ENCODE results near the gene PCDHGB4.
"Not testable (repeated sequence)": the region's sequence is repeated elsewhere in the genome, so short reads cannot be mapped to it uniquely, and the experiment has no call there.

The PCDHGB4 gene

GRCh38 chr5:141345327-141345726, 42.2 kb upstream of the PCDHGB4 start:
- no peak for TF ChIP-seq CTCF (IDR thresholded peaks at IDR 0.05; ENCODE audit: low read depth, low read length)
- no peak for DNase-seq (ENCODE audit: low read depth, low spot score)
- in situ Hi-C loops (cut with HindIII; ENCODE audit: low sequenced_read_pairs) = no loop called here
- no peak overlapping the region for H3K4me3 ChIP-seq (ENCODE audit: low read depth, low read length)

- H3K4me3 ChIP-seq (ENCODE audit: low read depth, low read length); in situ Hi-C loops (cut with HindIII; ENCODE audit: low sequenced_read_pairs); DNase-seq (ENCODE audit: low read depth, low spot score): not testable (repeated sequence)
These were observed 41.5 kb upstream of the PCDHGB4 start for GRCh38 chr5:141346017-141346416.

GRCh38 chr5:141349917-141350619, 37.4 kb upstream of the PCDHGB4 start, which contains the start of gene PCDHGB1:
TSS of gene PCDHGB1 (plus strand) at chr5:141350099. CDS start at chr5:141350261, 162 bp downstream.
- in situ Hi-C loops (cut with HindIII; ENCODE audit: low sequenced_read_pairs) = no loop called here
- TF ChIP-seq CTCF (IDR thresholded peaks at IDR 0.05; ENCODE audit: low read depth, low read length) = peak; percentile 57
- peak within 1 kb of the TSS; percentile 32 for H3K4me3 ChIP-seq (ENCODE audit: low read depth, low read length)
- peak; percentile 53 for DNase-seq (ENCODE audit: low read depth, low spot score)

GRCh38 chr5:141351591-141351990, 35.9 kb upstream of the PCDHGB4 start:
- in situ Hi-C loops (cut with HindIII; ENCODE audit: low sequenced_read_pairs) = no loop called here
- no peak overlapping the region for H3K4me3 ChIP-seq (ENCODE audit: low read depth, low read length)
- no peak for TF ChIP-seq CTCF (IDR thresholded peaks at IDR 0.05; ENCODE audit: low read depth, low read length)
- DNase-seq (ENCODE audit: low read depth, low spot score) = no peak

GRCh38 chr5:141354900-141355469, 32.5 kb upstream of the PCDHGB4 start, which contains the start of gene PCDHGA4:
TSS of gene PCDHGA4 (plus strand) at chr5:141355021. CDS start at chr5:141355108, 87 bp downstream.
- DNase-seq (ENCODE audit: low read depth, low spot score) = no peak
- TF ChIP-seq CTCF (IDR thresholded peaks at IDR 0.05; ENCODE audit: low read depth, low read length) = peak; percentile 43
- peak within 1 kb of the TSS; percentile 35 for H3K4me3 ChIP-seq (ENCODE audit: low read depth, low read length)
- in situ Hi-C loops (cut with HindIII; ENCODE audit: low sequenced_read_pairs) = no loop called here

GRCh38 chr5:141355641-141356040, 31.9 kb upstream of the PCDHGB4 start:
- in situ Hi-C loops (cut with HindIII; ENCODE audit: low sequenced_read_pairs) = no loop called here

More at GRCh38 chr5:141355641-141356040, 31.9 kb upstream of the PCDHGB4 start:
- TF ChIP-seq CTCF (IDR thresholded peaks at IDR 0.05; ENCODE audit: low read depth, low read length) = no peak
- DNase-seq (ENCODE audit: low read depth, low spot score) = no peak
- peak overlapping the region; percentile 35 for H3K4me3 ChIP-seq (ENCODE audit: low read depth, low read length)

Measured in astrocyte of the spinal cord (primary cell).